ENCODE data around the gene PSORS1C2. TPM values are rescaled to one million over a fixed set of nuclear protein-coding genes. Genes with fewer than 3 reads are reported as not detected.

The PSORS1C2 gene
- polyA plus RNA-seq, 1 experiment: not detected

DNA sequence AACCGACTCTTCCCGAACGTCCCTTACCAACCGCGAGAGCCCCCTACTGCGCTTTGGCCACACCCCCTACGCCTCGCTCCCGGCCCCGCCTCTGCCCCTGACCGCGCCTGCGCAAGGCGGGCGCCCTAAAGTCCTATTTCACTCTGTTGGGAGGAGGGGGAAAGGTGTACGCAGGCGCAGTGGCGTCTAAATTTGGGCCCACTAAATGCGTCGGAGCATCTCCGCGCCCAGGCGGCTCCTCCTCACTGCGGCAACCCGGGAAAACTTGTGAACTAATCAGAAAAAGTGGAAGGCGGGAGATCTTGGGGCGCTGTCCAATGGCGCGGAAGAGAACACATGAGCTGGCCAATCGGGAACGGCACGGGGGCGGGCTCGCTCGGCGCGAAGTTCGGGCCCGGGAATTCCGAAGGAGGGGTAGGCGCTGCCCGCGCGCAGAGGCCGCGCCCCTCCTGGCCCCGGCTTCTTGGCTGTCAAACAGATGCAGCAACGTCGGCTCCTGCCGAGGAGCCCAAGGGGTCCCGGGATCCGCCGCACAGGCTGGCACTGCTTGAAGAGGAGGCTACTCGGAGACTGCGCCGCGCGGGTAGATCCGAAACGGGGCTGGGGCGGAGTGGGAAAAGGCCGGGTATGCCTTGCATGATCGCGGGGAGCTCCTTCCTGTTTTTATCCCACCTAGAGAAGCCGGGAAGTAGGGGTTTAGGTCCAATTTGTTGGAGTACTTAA lies 19.4 kb upstream of the PSORS1C2 start, which contains the start of gene TCF19:
TCF19 (plus strand) TSS at position 450 of the 723 bp plus-strand sequence. CDS start 881 bp downstream, outside the sequence.
- H3K36me3 ChIP-seq (ENCODE audit: control insufficient read depth, insufficient read depth, low read length): peaks cover 2% of the 10 kb centered on the region; the same call in 1 of the 2 replicates
- ChIA-PET CTCF (interaction anchor here (1.0 to 1.5 kb wide), 4 partner anchors 11 to 44 kb away, joined by 3 to 5 read pairs (median 4); partner anchors contain the start of gene PSORS1C1), POLR2A (no interaction called here)
- peak within 1 kb of the TSS; percentile 81 for H3K4me3 ChIP-seq (ENCODE audit: low read depth, low read length)
- no peaks in the 10 kb centered on the region for H3K27me3 ChIP-seq (ENCODE audit: control insufficient read depth, insufficient read depth, low read length)
- peak; percentile 96 for DNase-seq (ENCODE audit: low read depth)
- TF ChIP-seq, protein P1, sequence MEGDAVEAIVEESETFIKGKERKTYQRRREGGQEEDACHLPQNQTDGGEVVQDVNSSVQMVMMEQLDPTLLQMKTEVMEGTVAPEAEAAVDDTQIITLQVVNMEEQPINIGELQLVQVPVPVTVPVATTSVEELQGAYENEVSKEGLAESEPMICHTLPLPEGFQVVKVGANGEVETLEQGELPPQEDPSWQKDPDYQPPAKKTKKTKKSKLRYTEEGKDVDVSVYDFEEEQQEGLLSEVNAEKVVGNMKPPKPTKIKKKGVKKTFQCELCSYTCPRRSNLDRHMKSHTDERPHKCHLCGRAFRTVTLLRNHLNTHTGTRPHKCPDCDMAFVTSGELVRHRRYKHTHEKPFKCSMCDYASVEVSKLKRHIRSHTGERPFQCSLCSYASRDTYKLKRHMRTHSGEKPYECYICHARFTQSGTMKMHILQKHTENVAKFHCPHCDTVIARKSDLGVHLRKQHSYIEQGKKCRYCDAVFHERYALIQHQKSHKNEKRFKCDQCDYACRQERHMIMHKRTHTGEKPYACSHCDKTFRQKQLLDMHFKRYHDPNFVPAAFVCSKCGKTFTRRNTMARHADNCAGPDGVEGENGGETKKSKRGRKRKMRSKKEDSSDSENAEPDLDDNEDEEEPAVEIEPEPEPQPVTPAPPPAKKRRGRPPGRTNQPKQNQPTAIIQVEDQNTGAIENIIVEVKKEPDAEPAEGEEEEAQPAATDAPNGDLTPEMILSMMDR (IDR thresholded peaks at IDR 0.05; ENCODE audit: insufficient read depth, low read depth, low read length): no peak

DNA sequence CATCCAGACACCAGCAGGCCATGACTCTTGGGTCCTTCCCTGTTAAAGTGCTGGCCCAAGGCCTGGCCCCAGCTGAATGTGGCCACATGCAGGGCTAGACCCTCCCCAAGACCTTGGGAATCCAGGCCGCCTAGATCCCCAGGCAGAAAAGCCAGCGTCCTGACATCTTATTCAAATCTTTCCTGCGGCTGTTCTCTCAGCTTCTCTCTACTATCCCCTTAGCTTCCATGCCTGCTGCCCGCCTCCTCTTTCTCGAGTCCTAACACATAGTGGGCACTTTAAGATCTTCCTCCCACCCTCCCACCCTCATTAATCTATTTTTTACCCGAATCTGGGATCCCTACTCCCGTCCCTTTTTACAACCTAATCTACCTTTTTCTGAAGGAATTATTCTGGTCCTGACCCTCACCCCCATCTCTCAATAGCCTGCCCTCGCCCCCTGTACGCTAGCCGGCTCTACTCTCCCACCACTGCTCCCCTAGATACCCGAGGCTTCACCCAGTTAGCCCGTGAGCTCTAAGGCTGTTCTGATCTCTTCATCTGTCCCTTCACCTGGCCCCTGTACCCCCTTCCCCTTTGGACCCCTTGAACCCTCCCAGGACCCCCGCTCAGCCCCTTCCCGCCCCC lies 18.8 kb upstream of the PSORS1C2 start, which contains the start of gene CCHCR1:
CCHCR1 (minus strand) TSS at position 290 of the 627 bp plus-strand sequence; CDS start at position 88, 202 bp downstream.
- CTCF ChIA-PET: interaction anchor here (0.6 to 1.2 kb wide), 3 partner anchors 11 to 30 kb away, joined by 3 to 4 read pairs (median 3); no protein-coding TSS in a partner anchor
- H3K27me3 ChIP-seq (ENCODE audit: control insufficient read depth, insufficient read depth, low read length): no peaks in the 10 kb centered on the region
- TF ChIP-seq, protein P1 (IDR thresholded peaks at IDR 0.05; ENCODE audit: insufficient read depth, low read depth, low read length): no peak
- peaks cover 2% of the 10 kb centered on the region; the same call in 1 of the 2 replicates for H3K36me3 ChIP-seq (ENCODE audit: control insufficient read depth, insufficient read depth, low read length)
- DNase-seq (ENCODE audit: low read depth): no peak
- H3K4me3 ChIP-seq (ENCODE audit: low read depth, low read length): peak within 1 kb of the TSS; percentile 81
- POLR2A ChIA-PET: no interaction called here

DNA sequence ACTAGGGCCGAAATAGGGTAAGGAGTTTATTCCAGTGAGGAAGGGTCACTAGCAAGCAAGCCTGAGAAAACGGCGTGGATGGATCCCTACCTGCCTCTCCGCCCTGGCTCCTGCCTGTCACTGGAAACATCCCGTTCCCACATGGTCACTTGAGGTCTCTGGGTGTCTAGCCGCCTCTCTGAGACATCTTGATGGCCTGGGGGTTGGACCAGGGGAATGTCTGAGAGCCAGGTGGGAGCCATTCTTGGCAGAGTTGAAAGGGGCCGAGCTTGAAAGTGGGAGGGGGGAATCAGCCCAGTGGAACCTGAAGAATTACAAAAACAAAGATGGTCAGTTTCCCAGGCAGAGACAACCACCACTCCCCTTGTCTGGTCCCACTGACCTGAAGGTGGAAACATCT lies 17.8 kb upstream of the PSORS1C2 start:
- ChIA-PET CTCF (interaction anchor here (0.6 to 1.6 kb wide), 3 partner anchors 11 to 16 kb away, joined by 3 to 6 read pairs (median 4); no protein-coding TSS in a partner anchor), POLR2A (interaction anchor here (0.6 kb wide), 1 partner anchor 663 kb away, joined by 4 read pairs; no protein-coding TSS in a partner anchor)
- TF ChIP-seq, protein P1 (IDR thresholded peaks at IDR 0.05; ENCODE audit: insufficient read depth, low read depth, low read length): no peak
- Histone ChIP-seq H3K27me3 (ENCODE audit: control insufficient read depth, insufficient read depth, low read length) (no peaks in the 10 kb centered on the region), H3K36me3 (ENCODE audit: control insufficient read depth, insufficient read depth, low read length) (no peaks in the 10 kb centered on the region), H3K4me3 (ENCODE audit: low read depth, low read length) (no peak overlapping the region)
- no peak for DNase-seq (ENCODE audit: low read depth)

DNA sequence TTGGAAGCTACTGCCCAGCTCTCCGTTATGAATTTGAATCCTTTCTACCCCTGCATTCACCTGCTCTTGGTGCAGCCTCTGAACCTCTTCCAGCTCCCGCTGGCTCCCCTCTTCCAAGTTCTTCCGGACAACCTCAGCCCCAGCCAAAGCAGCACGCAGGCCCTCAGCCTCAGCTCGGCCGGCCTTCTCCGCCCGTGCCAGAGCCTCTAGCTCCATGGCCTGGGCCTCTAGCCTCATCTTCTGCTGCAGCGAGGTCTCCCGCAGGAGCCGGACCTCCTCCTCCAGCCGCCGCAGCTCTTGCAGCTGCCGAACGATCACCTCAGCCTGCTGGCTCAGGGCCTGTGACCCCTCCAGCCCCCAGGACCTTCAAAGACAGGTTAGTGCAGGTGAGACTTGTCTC lies 15.6 kb upstream of the PSORS1C2 start:
- ChIA-PET CTCF (interaction anchor here (0.8 to 1.5 kb wide), 3 partner anchors 10 to 213 kb away, joined by 3 to 6 read pairs (median 3); no protein-coding TSS in a partner anchor), POLR2A (no interaction called here)
- no peak for DNase-seq (ENCODE audit: low read depth)
- Histone ChIP-seq H3K36me3 (ENCODE audit: control insufficient read depth, insufficient read depth, low read length) (peaks cover 10% of the 10 kb centered on the region), H3K4me3 (ENCODE audit: low read depth, low read length) (no peak overlapping the region), H3K27me3 (ENCODE audit: control insufficient read depth, insufficient read depth, low read length) (no peaks in the 10 kb centered on the region)
- TF ChIP-seq, protein P1 (IDR thresholded peaks at IDR 0.05; ENCODE audit: insufficient read depth, low read depth, low read length): no peak

- POLR2A ChIA-PET: no interaction called here
- H3K27me3 ChIP-seq (ENCODE audit: control insufficient read depth, insufficient read depth, low read length): no peaks in the 10 kb centered on the region
- DNase-seq (ENCODE audit: low read depth): no peak
- CTCF ChIA-PET: interaction anchor here (0.6 kb wide), 2 partner anchors 45 to 621 kb away, joined by 3 read pairs; no protein-coding TSS in a partner anchor
- peaks cover 10% of the 10 kb centered on the region for H3K36me3 ChIP-seq (ENCODE audit: control insufficient read depth, insufficient read depth, low read length)
- no peak overlapping the region for H3K4me3 ChIP-seq (ENCODE audit: low read depth, low read length)
- TF ChIP-seq, protein P1 (IDR thresholded peaks at IDR 0.05; ENCODE audit: insufficient read depth, low read depth, low read length): no peak
Measured at GRCh38 chr6:31152781-31153180, 13.9 kb upstream of the PSORS1C2 start.
